H9 (cell line): Measurements from ENCODE around the gene CABLES2. TPM values are rescaled to one million over a fixed set of nuclear protein-coding genes. Genes with fewer than 3 reads are reported as not detected.

Experiments
- DNase-seq: peaks from one replicate; pipeline ENCODE4 v3.0.0-alpha.2; 2017
- H2AFZ ChIP-seq: one replicate; pipeline ENCODE4 v1.6.1; 2013; ENCODE audit warnings: mild to moderate bottlenecking, low read length, control low read depth, moderate library complexity
- H2AK5ac ChIP-seq: 2 replicates; pipeline ENCODE4 v1.6.1; 2013; ENCODE audit warnings: low read length, control low read depth, mixed read lengths; ENCODE audit not compliant: insufficient read length
- H2BK120ac ChIP-seq: one replicate; pipeline ENCODE4 v1.6.1; 2013; ENCODE audit warnings: low read depth, mild to moderate bottlenecking, low read length, control low read depth, inconsistent platforms; ENCODE audit not compliant: poor library complexity, severe bottlenecking
- H2BK12ac ChIP-seq: 2 replicates; pipeline ENCODE4 v1.6.1; 2013; ENCODE audit warnings: low read length, control low read depth, mixed read lengths, low read depth; ENCODE audit not compliant: insufficient read length
- H2BK15ac ChIP-seq: 2 replicates; pipeline ENCODE4 v1.6.1; 2013; ENCODE audit warnings: low read depth, low read length, control low read depth
- H2BK20ac ChIP-seq: one replicate; pipeline ENCODE4 v1.6.1; 2013; ENCODE audit warnings: low read depth, mild to moderate bottlenecking, low read length, control low read depth, inconsistent platforms; ENCODE audit not compliant: poor library complexity, severe bottlenecking
- H2BK5ac ChIP-seq: 2 replicates; pipeline ENCODE4 v1.6.1; 2013; ENCODE audit warnings: low read length, control low read depth, mixed read lengths; ENCODE audit not compliant: insufficient read length
- H3K14ac ChIP-seq: 2 replicates; pipeline ENCODE4 v1.6.1; 2013; ENCODE audit warnings: low read length, control low read depth; ENCODE audit not compliant: insufficient read depth
- H3K18ac ChIP-seq: 2 replicates; pipeline ENCODE4 v1.6.1; 2013; ENCODE audit warnings: low read depth, mild to moderate bottlenecking, mixed read lengths, low read length, control low read depth; ENCODE audit not compliant: insufficient read length
- H3K23ac ChIP-seq: 2 replicates; pipeline ENCODE4 v1.6.1; 2013; ENCODE audit warnings: low read length, control low read depth, mixed read lengths, low read depth; ENCODE audit not compliant: insufficient read length
- H3K23me2 ChIP-seq: 2 replicates; pipeline ENCODE4 v1.6.1; 2013; ENCODE audit warnings: low read depth, mild to moderate bottlenecking, mixed read lengths, low read length, control low read depth; ENCODE audit not compliant: insufficient read length, poor library complexity, severe bottlenecking
- H3K27ac ChIP-seq: 2 replicates; pipeline ENCODE4 v1.5.1; 2013; ENCODE audit warnings: low read length, control low read depth, mixed read lengths, low read depth; ENCODE audit not compliant: insufficient read length
- H3K27me3 ChIP-seq: 2 replicates; pipeline ENCODE4 v1.6.1; 2013; ENCODE audit warnings: low read length, control low read depth, inconsistent platforms; ENCODE audit not compliant: insufficient read depth
- H3K4ac ChIP-seq: 2 replicates; pipeline ENCODE4 v1.6.1; 2013; ENCODE audit warnings: low read depth, mild to moderate bottlenecking, control low read depth, inconsistent platforms, low read length, moderate library complexity
- H3K4me1 ChIP-seq: 2 replicates; pipeline ENCODE4 v1.6.1; 2013; ENCODE audit warnings: low read length, control low read depth, inconsistent platforms; ENCODE audit not compliant: insufficient read depth
- H3K4me2 ChIP-seq: 2 replicates; pipeline ENCODE4 v1.6.1; 2013; ENCODE audit warnings: low read length, control low read depth, mixed read lengths; ENCODE audit not compliant: insufficient read length, insufficient read depth
- H3K56ac ChIP-seq: 2 replicates; pipeline ENCODE4 v1.6.1; 2013; ENCODE audit warnings: low read depth, mild to moderate bottlenecking, mixed read lengths, low read length, control low read depth; ENCODE audit not compliant: insufficient read length
- H3K79me1 ChIP-seq: 2 replicates; pipeline ENCODE4 v1.6.1; 2013; ENCODE audit warnings: low read depth, mild to moderate bottlenecking, moderate library complexity, low read length, control low read depth, inconsistent platforms; ENCODE audit not compliant: insufficient read depth, poor library complexity, severe bottlenecking
- H3K79me2 ChIP-seq: 2 replicates; pipeline ENCODE4 v1.6.1; 2013; ENCODE audit warnings: low read length, control low read depth, inconsistent platforms; ENCODE audit not compliant: insufficient read depth
- H3K9ac ChIP-seq: 2 replicates; pipeline ENCODE4 v1.6.1; 2013; ENCODE audit warnings: low read length, control low read depth, mixed read lengths; ENCODE audit not compliant: insufficient read length; ENCODE audit errors: extremely low read depth
- H3K9me3 ChIP-seq: one replicate; pipeline ENCODE4 v1.6.1; 2013; ENCODE audit warnings: low read depth, low read length, inconsistent platforms; ENCODE audit not compliant: control insufficient read depth
- H3T11ph ChIP-seq: one replicate; pipeline ENCODE4 v1.6.1; 2013; ENCODE audit warnings: mild to moderate bottlenecking, low read length, control low read depth, inconsistent platforms
- H4K20me1 ChIP-seq: one replicate; pipeline ENCODE4 v1.6.1; 2013; ENCODE audit not compliant: control insufficient read depth, insufficient read length, insufficient read depth
- H4K5ac ChIP-seq: 2 replicates; pipeline ENCODE4 v1.6.1; 2013; ENCODE audit warnings: low read depth, mild to moderate bottlenecking, mixed read lengths, low read length, control low read depth; ENCODE audit not compliant: insufficient read length
- H4K8ac ChIP-seq: replicated peaks from 2 replicates; pipeline ENCODE4 v1.6.1; 2013; ENCODE audit warnings: low read length, control low read depth, mixed read lengths, low read depth; ENCODE audit not compliant: insufficient read length
- H4K91ac ChIP-seq: 2 replicates; pipeline ENCODE4 v1.6.1; 2013; ENCODE audit warnings: low read depth, mild to moderate bottlenecking, moderate library complexity, mixed read lengths, low read length, control low read depth; ENCODE audit not compliant: insufficient read length
- H3K27ac Mint-ChIP-seq, 3 experiments: 2 replicates in 2 of 3; 3 replicates in 1 of 3; pipeline ENCODE4 v1.8.0; 2020 to 2021; ENCODE audit warnings: mixed read lengths in 3 of 3, mild to moderate bottlenecking in 1 of 3, moderate library complexity in 1 of 3
- H3K27me3 Mint-ChIP-seq: 2 replicates; pipeline ENCODE4 v1.8.0; 2021; ENCODE audit warnings: low read depth, mild to moderate bottlenecking, moderate library complexity, mixed read lengths
- H3K36me3 Mint-ChIP-seq, 3 experiments: 2 replicates in 2 of 3; 3 replicates in 1 of 3; pipeline ENCODE4 v1.8.0; 2020 to 2021; ENCODE audit warnings: low read depth in 3 of 3, mixed read lengths in 3 of 3; ENCODE audit not compliant: insufficient read depth in 1 of 3
- H3K4me1 Mint-ChIP-seq, 2 experiments: 2 replicates each; pipeline ENCODE4 v1.8.0; 2020; ENCODE audit warnings: mixed read lengths in 2 of 2
- H3K4me3 Mint-ChIP-seq, 2 experiments: 2 replicates in 1 of 2; 3 replicates in 1 of 2; pipeline ENCODE4 v1.8.0; 2020 to 2021; ENCODE audit warnings: mild to moderate bottlenecking in 2 of 2, mixed read lengths in 2 of 2, moderate library complexity in 1 of 2
- H3K9me3 Mint-ChIP-seq, 2 experiments: 2 replicates in 1 of 2; 3 replicates in 1 of 2; pipeline ENCODE4 v1.8.0; 2020; ENCODE audit warnings: mild to moderate bottlenecking in 2 of 2, mixed read lengths in 2 of 2, moderate library complexity in 1 of 2
- WGBS: extraction: QIAGEN DNeasy Blood & Tissue Kit; methylation state at CpG from one replicate; pipeline ENCODE4 v1.1.7; 2013; ENCODE audit warnings: missing lambda C conversion rate, low lambda C conversion rate, mixed read lengths; ENCODE audit not compliant: insufficient read length; ENCODE audit errors: extremely low coverage; 5-methylcytosine and 5-hydroxymethylcytosine counted together
- total RNA-seq: library from RNA; stranded (reverse); gene quantifications from 2 replicates; pipeline ENCODE4 v1.2.1, GENCODE V29; 2021
- TF ChIP-seq, protein P1 (sequence below): fragments of 200-600 bp; sonication (generic); conservative IDR thresholded peaks from 3 replicates; pipeline ENCODE4 v1.8.0; 2021; ENCODE audit warnings: antibody characterized with exemption, mild to moderate bottlenecking

The CABLES2 gene
- total RNA-seq, 1 experiment from 2014 or later, result 10.8 TPM

DNA sequence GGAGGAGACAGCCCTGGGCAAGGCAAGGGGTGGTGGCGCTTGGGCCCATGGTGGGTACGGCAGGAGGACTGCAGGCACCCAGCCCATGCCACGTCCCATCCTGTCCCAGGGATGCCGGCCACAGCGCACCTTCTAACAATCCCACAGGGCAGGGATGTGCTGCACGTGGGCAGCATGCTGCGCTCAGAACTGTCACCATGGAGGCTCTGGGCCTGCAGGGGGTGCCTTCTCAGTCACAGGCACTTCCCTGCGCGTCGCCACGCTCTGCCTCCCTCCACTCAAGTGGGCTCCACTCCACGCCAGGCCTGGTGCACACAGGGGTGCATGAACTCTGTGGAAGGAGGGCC lies 2.4 kb downstream of the CABLES2 start:
- H3K9me3 ChIP-seq, result no peaks in the 10 kb centered on the region
- H4K5ac ChIP-seq, result no peak overlapping the region
- H3K79me1 ChIP-seq, result no peaks in the 10 kb centered on the region
- H3K4me2 ChIP-seq, result no peak overlapping the region
- H3K27me3 Mint-ChIP-seq, result peaks cover 12% of the 10 kb centered on the region
- no peak overlapping the region for H3K9ac ChIP-seq
- no peak overlapping the region for H2BK120ac ChIP-seq
- H2AK5ac ChIP-seq, result no peak overlapping the region
- H3K4me1 Mint-ChIP-seq, result peaks cover 9 to 18% of the 10 kb centered on the region in 2 experiments
- H3K27me3 ChIP-seq, result no peaks in the 10 kb centered on the region
- WGBS, result no CpG with 5 or more reads among the region's 12 CpGs
- no peak overlapping the region for H3K18ac ChIP-seq
- no peak overlapping the region for H3T11ph ChIP-seq
- no peak overlapping the region for H3K56ac ChIP-seq
- no peak overlapping the region for H2BK20ac ChIP-seq
- no peaks in the 10 kb centered on the region for H3K23me2 ChIP-seq
- H3K23ac ChIP-seq, result no peak overlapping the region
- no peaks in the 10 kb centered on the region for H3K4me1 ChIP-seq
- TF ChIP-seq, protein P1, sequence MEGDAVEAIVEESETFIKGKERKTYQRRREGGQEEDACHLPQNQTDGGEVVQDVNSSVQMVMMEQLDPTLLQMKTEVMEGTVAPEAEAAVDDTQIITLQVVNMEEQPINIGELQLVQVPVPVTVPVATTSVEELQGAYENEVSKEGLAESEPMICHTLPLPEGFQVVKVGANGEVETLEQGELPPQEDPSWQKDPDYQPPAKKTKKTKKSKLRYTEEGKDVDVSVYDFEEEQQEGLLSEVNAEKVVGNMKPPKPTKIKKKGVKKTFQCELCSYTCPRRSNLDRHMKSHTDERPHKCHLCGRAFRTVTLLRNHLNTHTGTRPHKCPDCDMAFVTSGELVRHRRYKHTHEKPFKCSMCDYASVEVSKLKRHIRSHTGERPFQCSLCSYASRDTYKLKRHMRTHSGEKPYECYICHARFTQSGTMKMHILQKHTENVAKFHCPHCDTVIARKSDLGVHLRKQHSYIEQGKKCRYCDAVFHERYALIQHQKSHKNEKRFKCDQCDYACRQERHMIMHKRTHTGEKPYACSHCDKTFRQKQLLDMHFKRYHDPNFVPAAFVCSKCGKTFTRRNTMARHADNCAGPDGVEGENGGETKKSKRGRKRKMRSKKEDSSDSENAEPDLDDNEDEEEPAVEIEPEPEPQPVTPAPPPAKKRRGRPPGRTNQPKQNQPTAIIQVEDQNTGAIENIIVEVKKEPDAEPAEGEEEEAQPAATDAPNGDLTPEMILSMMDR, result no peak
- H3K9me3 Mint-ChIP-seq, result no peaks in the 10 kb centered on the region
- H3K27ac ChIP-seq, result no peak overlapping the region
- no peaks in the 10 kb centered on the region for H3K79me2 ChIP-seq
- no peak overlapping the region for H4K8ac ChIP-seq
- no peak overlapping the region for H3K4me3 Mint-ChIP-seq
- no peak overlapping the region for H2BK15ac ChIP-seq
- DNase-seq, result no peak
- H2BK5ac ChIP-seq, result no peak overlapping the region
- H3K27ac Mint-ChIP-seq, result no peak overlapping the region
- H4K20me1 ChIP-seq, result no peaks in the 10 kb centered on the region
- no peak overlapping the region for H3K14ac ChIP-seq
- no peak overlapping the region for H2AFZ ChIP-seq
- H3K4ac ChIP-seq, result no peak overlapping the region
- peaks cover 0 to 4% (median 0%) of the 10 kb centered on the region in 3 experiments; a peak in 1 of 7 replicates for H3K36me3 Mint-ChIP-seq
- H2BK12ac ChIP-seq, result no peak overlapping the region
- no peak overlapping the region for H4K91ac ChIP-seq
